Skeletal muscle satellite cell (primary cell): ENCODE data around the gene TMEM150B.

ENCODE experiments used
- H3K27me3 ChIP-seq: 2 replicates; pipeline ENCODE4 v1.7.0; 2013; ENCODE audit warnings: low read length; ENCODE audit not compliant: control insufficient read depth, insufficient read depth
- H3K36me3 ChIP-seq: 2 replicates; pipeline ENCODE4 v1.7.0; 2013; ENCODE audit warnings: mild to moderate bottlenecking, control low read depth, low read length; ENCODE audit not compliant: insufficient read depth
- H3K4me1 ChIP-seq: 2 replicates; pipeline ENCODE4 v1.7.0; 2013; ENCODE audit warnings: low read length; ENCODE audit not compliant: control insufficient read depth, insufficient read depth
- H3K4me2 ChIP-seq: 2 replicates; pipeline ENCODE4 v1.7.0; 2013; ENCODE audit warnings: mild to moderate bottlenecking, low read length
- H3K4me3 ChIP-seq: 2 replicates; pipeline ENCODE4 v1.7.0; 2013; ENCODE audit warnings: low read length
- H3K9ac ChIP-seq: 2 replicates; pipeline ENCODE4 v1.7.0; 2013; ENCODE audit warnings: mild to moderate bottlenecking, low read depth, low read length, moderate library complexity
- H3K9me3 ChIP-seq: replicated peaks from 2 replicates; pipeline ENCODE4 v1.7.0; 2013; ENCODE audit warnings: mild to moderate bottlenecking, control low read depth, low read length

The TMEM150B gene

DNA sequence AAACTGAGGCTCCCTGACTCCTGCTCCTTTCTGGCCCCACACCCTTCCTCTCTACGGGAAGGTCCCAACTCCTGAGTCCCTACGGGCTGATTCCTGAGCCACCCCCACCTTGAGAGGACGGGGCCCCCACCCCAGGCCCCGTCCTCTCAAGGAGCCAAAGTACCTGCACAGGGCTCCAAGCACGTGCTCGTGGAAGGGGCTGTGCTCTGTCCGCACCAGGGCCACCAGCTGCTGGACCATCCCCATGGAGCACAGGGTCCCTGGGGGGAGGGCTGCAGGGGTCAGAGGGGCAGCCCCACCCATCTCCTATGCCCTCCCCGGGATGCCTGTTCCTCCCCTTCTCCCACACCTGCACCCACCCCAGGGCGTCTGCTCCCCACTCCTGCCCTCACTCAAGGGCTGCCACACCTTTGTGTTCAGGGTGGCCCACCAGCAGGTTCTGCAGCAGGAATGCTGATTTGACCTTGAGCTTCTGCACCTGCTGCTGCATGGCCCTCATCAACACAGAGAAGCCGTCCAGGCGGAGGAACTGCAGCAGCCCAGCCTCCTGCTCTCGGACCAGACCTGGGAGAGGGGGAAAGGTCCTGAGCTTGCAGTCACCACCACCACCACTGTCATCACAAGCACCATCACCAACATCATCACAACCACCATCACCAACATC lies 59.3 kb downstream of the TMEM150B start:
- no peak overlapping the region for H3K4me3 ChIP-seq
- H3K4me1 ChIP-seq, result no peaks in the 10 kb centered on the region
- H3K36me3 ChIP-seq, result peaks cover 6% of the 10 kb centered on the region
- H3K9me3 ChIP-seq, result no peaks in the 10 kb centered on the region
- no peak overlapping the region for H3K9ac ChIP-seq
- no peaks in the 10 kb centered on the region for H3K27me3 ChIP-seq
- no peak overlapping the region for H3K4me2 ChIP-seq

- Histone ChIP-seq H3K9ac (no peak overlapping the region), H3K27me3 (no peaks in the 10 kb centered on the region), H3K4me1 (no peaks in the 10 kb centered on the region), H3K4me2 (no peak overlapping the region), H3K4me3 (no peak overlapping the region), H3K9me3 (no peaks in the 10 kb centered on the region), H3K36me3 (peaks cover 6% of the 10 kb centered on the region)
Observed at GRCh38 chr19:55265173-55265572, 60.0 kb downstream of the TMEM150B start.

- Histone ChIP-seq H3K9ac (no peak overlapping the region), H3K9me3 (no peaks in the 10 kb centered on the region), H3K27me3 (no peaks in the 10 kb centered on the region), H3K4me1 (peaks cover 5% of the 10 kb centered on the region), H3K4me2 (no peak overlapping the region), H3K4me3 (no peak overlapping the region), H3K36me3 (peaks cover 6% of the 10 kb centered on the region)
Observed at GRCh38 chr19:55264531-55264930, 60.6 kb downstream of the TMEM150B start.
